ENCODE measurements around the gene EDIL3. TPM values are rescaled to one million over a fixed set of nuclear protein-coding genes. Genes with fewer than 3 reads are reported as not detected.

Gene EDIL3
- total RNA-seq, 1 experiment from 2014 or later, result not detected

DNA sequence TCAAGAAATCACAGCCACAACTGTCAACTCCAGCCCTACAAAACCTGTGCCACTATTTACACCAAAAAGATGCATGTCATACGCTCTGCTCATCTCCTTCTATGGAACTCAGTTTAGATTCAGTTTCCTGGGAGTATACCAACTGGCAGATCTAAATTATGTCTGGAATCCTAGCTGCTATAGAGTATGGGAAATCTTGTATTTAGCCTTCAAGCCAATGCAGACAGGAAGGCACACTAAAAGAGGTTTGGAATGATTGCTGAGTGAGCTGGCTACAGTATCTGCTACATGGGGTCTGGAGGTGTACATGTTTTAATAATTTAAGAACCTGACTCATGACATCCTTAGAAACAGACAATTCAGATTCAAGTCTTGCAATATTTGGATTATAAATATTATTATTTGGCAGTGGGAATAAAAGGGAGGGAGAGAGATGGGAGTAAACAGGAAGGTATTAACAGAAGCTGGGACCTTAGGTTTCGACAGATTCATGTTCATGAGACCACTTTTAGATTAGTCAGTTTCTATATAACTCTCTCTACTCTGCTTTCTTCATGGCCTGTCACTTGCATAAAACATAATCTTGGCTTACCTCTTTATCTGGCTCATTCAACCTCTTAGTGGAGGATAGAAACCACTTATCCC is 485.2 kb downstream of the EDIL3 start:
- Mint-ChIP-seq H3K27ac (ENCODE audit: low read depth, unreplicated experiment) (no peak overlapping the region), H3K36me3 (ENCODE audit: insufficient read depth, unreplicated experiment) (no peaks in the 10 kb centered on the region), H3K4me1 (ENCODE audit: insufficient read depth, unreplicated experiment) (no peaks in the 10 kb centered on the region), H3K4me3 (ENCODE audit: unreplicated experiment) (no peak overlapping the region), H3K9me3 (ENCODE audit: unreplicated experiment) (no peaks in the 10 kb centered on the region), H3K27me3 (ENCODE audit: insufficient read depth, unreplicated experiment) (no peaks in the 10 kb centered on the region)
- intact Hi-C loops (cut with micrococcal nuclease), result no loop called here
- CTCF ChIA-PET, result interaction anchor here (0.6 to 2.4 kb wide), 3 partner anchors 10 to 282 kb away, joined by 3 to 10 read pairs (median 9); no protein-coding TSS in a partner anchor
- TF ChIP-seq, protein P1, sequence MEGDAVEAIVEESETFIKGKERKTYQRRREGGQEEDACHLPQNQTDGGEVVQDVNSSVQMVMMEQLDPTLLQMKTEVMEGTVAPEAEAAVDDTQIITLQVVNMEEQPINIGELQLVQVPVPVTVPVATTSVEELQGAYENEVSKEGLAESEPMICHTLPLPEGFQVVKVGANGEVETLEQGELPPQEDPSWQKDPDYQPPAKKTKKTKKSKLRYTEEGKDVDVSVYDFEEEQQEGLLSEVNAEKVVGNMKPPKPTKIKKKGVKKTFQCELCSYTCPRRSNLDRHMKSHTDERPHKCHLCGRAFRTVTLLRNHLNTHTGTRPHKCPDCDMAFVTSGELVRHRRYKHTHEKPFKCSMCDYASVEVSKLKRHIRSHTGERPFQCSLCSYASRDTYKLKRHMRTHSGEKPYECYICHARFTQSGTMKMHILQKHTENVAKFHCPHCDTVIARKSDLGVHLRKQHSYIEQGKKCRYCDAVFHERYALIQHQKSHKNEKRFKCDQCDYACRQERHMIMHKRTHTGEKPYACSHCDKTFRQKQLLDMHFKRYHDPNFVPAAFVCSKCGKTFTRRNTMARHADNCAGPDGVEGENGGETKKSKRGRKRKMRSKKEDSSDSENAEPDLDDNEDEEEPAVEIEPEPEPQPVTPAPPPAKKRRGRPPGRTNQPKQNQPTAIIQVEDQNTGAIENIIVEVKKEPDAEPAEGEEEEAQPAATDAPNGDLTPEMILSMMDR (IDR thresholded peaks at IDR 0.05; ENCODE audit: unreplicated experiment), result no peak
- no TSS peak for BruUV-seq (replicated peaks)
- DNase-seq (ENCODE audit: unreplicated experiment), result no peak
- POLR2A ChIA-PET, result no interaction called here

DNA sequence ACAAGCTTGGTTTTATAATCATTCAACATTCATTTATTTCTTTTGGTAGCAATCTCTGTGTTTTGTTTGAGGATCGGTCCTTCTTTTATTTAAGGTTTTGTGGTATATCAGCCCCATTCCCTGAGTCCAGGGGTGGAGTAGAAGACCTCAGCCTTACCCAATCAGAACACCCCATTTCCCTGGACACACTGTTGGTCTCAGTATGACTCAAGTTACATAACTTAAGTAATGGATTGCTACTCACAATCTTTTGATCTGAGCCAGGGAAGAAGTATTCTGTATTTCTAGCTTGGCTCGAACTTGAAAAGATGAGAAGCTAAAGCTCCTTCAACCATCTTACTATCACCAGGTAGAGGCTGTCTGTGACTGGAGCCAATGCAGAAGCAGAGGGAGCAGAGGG is 488.8 kb downstream of the EDIL3 start:
- Mint-ChIP-seq H3K9me3 (ENCODE audit: unreplicated experiment) (no peaks in the 10 kb centered on the region), H3K4me1 (ENCODE audit: insufficient read depth, unreplicated experiment) (no peaks in the 10 kb centered on the region), H3K36me3 (ENCODE audit: insufficient read depth, unreplicated experiment) (no peaks in the 10 kb centered on the region), H3K4me3 (ENCODE audit: unreplicated experiment) (no peak overlapping the region), H3K27ac (ENCODE audit: low read depth, unreplicated experiment) (no peak overlapping the region), H3K27me3 (ENCODE audit: insufficient read depth, unreplicated experiment) (peaks cover 16% of the 10 kb centered on the region)
- CTCF ChIA-PET, result no interaction called here
- no peak for DNase-seq (ENCODE audit: unreplicated experiment)
- POLR2A ChIA-PET, result no interaction called here
- TF ChIP-seq, protein P1 (IDR thresholded peaks at IDR 0.05; ENCODE audit: unreplicated experiment), result no peak
- no TSS peak for BruUV-seq (replicated peaks)
- intact Hi-C loops (cut with micrococcal nuclease), result no loop called here

DNA sequence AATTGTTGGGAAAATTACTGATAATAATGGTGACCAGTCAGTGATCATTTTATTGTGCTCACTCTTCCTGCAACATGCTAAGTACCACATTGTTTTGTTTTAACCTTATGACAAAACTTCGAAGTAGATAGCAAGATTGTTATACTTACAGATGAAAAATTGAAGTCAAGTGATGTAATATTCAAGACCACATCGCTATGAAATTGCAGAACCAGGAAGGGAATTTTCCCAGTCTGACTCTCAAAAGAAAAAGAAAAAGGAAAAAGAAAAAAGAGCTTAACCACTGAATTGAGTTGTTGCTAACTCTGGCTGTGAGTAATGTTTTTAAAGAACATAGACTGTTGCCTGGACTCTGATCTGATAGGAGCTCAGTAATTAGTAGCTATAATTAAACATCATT is 493.4 kb downstream of the EDIL3 start:
- TF ChIP-seq, protein P1 (IDR thresholded peaks at IDR 0.05; ENCODE audit: unreplicated experiment), result no peak
- CTCF ChIA-PET, result no interaction called here
- Mint-ChIP-seq H3K4me3 (ENCODE audit: unreplicated experiment) (no peak overlapping the region), H3K4me1 (ENCODE audit: insufficient read depth, unreplicated experiment) (no peaks in the 10 kb centered on the region), H3K9me3 (ENCODE audit: unreplicated experiment) (no peaks in the 10 kb centered on the region), H3K27me3 (ENCODE audit: insufficient read depth, unreplicated experiment) (peaks cover 54% of the 10 kb centered on the region), H3K27ac (ENCODE audit: low read depth, unreplicated experiment) (no peak overlapping the region), H3K36me3 (ENCODE audit: insufficient read depth, unreplicated experiment) (no peaks in the 10 kb centered on the region)
- no peak for DNase-seq (ENCODE audit: unreplicated experiment)
- no TSS peak for BruUV-seq (replicated peaks)
- intact Hi-C loops (cut with micrococcal nuclease), result no loop called here
- POLR2A ChIA-PET, result no interaction called here
